ENCODE data around the gene SLC4A5. TPM values are rescaled to one million over a fixed set of nuclear protein-coding genes. Genes with fewer than 3 reads are reported as not detected.
"Not testable (repeated sequence)": the region's sequence is repeated elsewhere in the genome, so short reads cannot be mapped to it uniquely, and the experiment has no call there.

The SLC4A5 gene
- total RNA-seq, 2 experiments from 2014 or later = 1.2 to 1.6 TPM

DNA sequence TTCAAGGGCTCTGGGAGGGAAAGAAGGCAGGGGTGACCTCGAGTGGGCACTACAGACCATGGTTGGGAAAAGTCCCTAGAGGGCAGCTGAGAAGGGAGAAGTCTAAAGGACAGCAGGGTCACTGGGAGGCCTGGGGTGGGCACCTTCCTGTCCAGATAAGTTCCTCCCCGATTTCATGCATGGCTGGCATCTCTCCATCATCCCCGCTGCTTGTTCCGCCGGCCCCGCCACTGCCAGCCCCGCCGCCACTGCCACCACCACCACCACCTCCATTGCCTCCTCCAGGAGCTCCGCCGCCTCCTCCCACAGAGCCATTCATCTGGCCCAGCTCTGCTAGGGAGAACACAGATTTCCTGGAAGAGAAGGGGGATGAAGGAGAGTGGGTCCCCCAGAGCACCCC lies 91.2 kb downstream of the SLC4A5 start:
- ChIA-PET CTCF (interaction anchor here (3.8 kb wide), 1 partner anchor 83 kb away, joined by 41 read pairs; no protein-coding TSS in a partner anchor), POLR2A (no interaction called here)

DNA sequence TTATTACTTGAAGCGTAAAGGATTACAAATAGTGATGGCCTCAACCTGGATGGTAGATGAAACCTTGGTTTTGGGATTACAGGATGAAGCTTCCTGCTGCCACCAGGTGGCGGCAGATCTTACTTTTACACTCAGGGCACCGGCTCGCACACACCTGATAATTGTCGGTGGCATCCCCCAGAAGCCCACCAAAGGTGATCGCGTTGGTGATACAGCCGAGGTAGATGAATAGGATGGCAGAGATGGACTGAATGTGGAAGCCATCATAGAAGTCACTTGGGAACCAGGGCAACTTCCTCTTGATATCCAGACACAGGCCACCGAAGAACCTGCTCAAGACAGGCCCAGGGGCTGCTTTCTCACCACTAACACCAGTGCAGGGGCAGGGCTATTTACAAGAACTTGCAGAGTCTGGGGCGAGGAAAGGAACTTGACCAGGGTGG lies 93.0 kb downstream of the SLC4A5 start:
- ChIA-PET POLR2A (no interaction called here), CTCF (interaction anchor here (0.6 to 3.8 kb wide), 16 partner anchors 9 to 233 kb away, joined by 3 to 41 read pairs (median 5); partner anchors contain the start of genes CCDC142 and TTC31)

DNA sequence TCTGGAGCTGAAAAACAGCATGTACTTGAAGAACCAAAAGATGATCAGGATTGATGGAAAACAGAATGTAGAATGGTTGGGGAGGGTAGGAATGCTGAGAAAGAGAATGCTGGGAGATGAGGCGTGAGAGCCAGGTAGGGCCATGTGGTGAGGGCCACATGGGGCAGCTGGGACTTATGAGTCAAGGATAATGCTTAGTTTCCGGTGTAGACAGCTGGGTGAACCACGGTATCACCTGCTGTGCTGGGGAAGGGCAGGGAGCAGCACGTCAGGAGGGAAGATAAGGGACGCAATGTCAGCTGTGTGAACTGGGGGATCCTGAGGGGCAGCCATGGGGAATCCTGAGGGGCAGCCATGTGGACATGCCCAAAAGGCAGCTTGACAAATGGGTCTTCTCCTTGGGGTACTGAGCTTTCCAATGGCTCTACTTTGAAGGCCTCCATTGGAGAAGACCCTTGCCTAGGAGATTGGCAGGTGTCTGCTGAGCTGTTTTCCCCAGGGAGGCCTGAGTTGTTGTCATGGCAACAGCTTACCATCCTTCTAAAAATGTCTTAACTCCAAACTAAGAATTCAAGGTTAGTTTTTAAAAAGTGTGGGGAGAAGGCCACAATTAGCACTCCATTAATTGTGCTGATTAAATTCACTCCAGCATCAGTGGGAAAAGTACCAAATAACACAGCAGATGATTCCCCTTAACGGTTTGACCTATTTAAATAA lies 93.7 kb downstream of the SLC4A5 start:
- CTCF ChIA-PET = interaction anchor here (0.6 to 3.8 kb wide), 17 partner anchors 8 to 233 kb away, joined by 3 to 41 read pairs (median 5); partner anchors contain the start of genes CCDC142 and TTC31
- POLR2A ChIA-PET = no interaction called here

DNA sequence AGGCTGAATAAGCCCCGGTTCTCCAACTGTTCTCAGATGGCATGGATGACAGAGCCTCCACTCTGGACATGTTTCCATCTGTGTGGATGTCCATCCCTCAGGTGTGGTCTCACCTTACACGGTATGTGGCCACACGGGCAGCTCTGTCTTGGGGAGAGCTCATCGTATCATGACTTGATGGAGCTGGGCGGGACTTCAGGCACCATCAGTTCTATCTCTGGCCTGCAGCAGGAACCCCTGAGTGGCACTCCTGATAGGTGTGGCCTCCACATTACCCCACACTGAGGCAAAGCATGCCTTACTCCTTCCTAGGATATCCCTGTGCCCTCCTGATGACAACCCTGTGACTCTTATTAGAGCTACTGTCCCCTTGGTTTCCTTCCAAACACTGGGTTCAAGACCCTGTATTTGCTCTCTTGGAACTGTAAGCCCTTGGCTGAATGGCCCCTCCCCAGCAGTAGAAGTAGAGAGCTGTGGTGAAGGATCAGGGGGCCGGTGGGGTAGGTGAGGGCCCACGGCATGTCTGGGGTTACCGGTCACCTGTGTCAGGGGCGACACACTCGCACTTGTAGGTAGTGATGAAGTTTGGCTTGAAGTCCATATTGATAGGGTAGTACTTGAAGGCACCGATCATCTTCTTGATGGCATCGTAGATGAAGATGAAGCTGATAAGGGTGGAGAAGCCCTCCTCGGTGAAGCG lies 96.6 kb downstream of the SLC4A5 start:
- CTCF ChIA-PET = no interaction called here
- POLR2A ChIA-PET = no interaction called here

GRCh38 chr2:74244286-74244685 lies 98.9 kb downstream of the SLC4A5 start:
- ChIA-PET POLR2A (no interaction called here), CTCF (no interaction called here)

- ChIA-PET POLR2A (interaction anchor here (0.5 kb wide), 1 partner anchor 27 kb away, joined by 6 read pairs; no protein-coding TSS in a partner anchor), CTCF (interaction anchor here (0.6 kb wide), 1 partner anchor 43 kb away, joined by 4 read pairs; no protein-coding TSS in a partner anchor)
Measured at GRCh38 chr2:74242354-74243071, 100.7 kb downstream of the SLC4A5 start.

GRCh38 chr2:74239346-74239745 lies 103.9 kb downstream of the SLC4A5 start:
- ChIA-PET CTCF (interaction anchor here (0.8 to 1.1 kb wide), 2 partner anchors 11 to 95 kb away, joined by 3 read pairs; no protein-coding TSS in a partner anchor), POLR2A (no interaction called here)

DNA sequence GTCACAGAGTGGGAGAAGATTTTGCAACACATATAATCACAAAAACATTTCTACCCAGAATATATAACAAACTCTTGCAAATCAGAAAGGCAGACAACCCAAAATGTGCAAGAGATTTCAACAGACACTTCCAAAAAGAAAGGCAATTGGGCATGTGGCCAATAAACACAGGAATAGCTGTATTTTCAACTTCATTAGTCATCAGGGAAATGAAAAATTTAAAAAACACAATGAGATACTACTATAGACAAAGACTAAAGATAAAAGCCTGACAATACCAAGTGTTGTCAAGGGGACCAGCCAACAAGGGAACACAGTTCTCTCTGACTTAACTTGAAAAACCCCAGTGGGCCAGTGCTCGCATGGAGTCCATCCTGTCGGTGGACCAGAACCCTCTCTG lies 104.3 kb downstream of the SLC4A5 start:
- POLR2A ChIA-PET = no interaction called here
- CTCF ChIA-PET = interaction anchor here (0.8 to 1.1 kb wide), 2 partner anchors 11 to 96 kb away, joined by 3 read pairs; no protein-coding TSS in a partner anchor

DNA sequence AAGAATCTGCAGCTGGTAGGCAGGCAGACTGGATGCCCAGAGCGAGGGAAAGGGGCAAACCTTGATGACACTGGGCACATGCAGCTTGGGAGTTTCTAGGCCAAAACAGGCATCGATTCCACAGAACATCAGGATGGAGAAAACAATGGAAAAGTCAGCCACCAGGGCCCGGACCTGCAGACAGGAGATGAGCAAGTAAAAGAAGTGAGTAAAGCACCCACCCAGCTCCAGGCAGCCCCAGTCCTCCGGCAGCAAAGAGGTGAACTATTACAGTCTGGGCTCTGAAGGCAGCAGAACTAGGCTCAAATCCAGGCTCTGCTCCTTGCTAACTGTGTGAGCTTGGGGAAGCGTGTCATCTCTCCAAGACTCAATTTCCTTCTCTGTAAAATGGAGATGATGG lies 108.2 kb downstream of the SLC4A5 start:
- CTCF ChIA-PET = no interaction called here
- POLR2A ChIA-PET = no interaction called here

DNA sequence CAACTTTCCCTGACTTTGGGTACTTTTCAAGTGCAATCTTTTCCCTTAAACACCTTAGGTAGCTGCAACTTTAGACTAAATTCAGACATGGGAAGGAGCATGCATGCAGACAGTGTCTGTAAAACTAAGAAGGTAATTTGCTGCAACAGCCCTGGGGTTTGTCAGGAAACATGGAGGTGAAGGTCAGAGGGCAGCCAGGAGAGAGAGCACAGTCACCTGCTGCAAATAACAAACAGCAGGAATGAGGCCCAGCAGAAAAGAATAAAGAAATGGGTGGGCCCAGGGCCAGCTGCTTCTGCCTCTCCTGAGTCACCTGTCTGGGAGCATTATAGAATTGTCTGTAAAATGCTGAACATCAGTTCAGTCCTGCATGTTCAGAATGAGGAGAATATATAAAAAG lies 109.6 kb downstream of the SLC4A5 start:
- CTCF ChIA-PET = no interaction called here

GRCh38 chr2:74232426-74232825 lies 110.8 kb downstream of the SLC4A5 start:
- POLR2A ChIA-PET = no interaction called here

More for the DNA sequence above, 109.6 kb downstream of the SLC4A5 start:
- POLR2A ChIA-PET = no interaction called here

GRCh38 chr2:74229865-74230264 lies 113.4 kb downstream of the SLC4A5 start:
- CTCF ChIA-PET, POLR2A ChIA-PET: not testable (repeated sequence)

More at GRCh38 chr2:74232426-74232825, 110.8 kb downstream of the SLC4A5 start:
- CTCF ChIA-PET = no interaction called here

DNA sequence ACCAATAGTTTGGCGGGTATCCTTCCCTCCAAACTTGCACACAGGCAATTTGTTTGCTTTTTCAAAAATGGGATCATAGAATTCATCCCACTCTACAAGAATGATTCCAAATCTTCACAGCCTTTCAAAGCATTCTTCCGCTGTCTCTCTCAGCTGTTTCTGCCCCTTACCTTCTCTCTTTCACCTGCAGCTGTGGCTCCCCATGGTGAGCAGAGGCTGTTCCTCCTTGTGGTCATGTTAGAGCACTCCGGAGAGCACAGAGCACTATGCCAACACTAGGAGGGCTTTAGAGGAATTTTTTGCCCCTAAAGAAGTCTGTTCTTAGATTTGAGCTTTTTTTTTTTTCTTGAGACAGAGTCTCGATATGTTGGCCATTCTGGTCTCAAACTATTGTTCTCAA lies 114.4 kb downstream of the SLC4A5 start:
- CTCF ChIA-PET = no interaction called here
- POLR2A ChIA-PET = interaction anchor here (0.7 kb wide), 1 partner anchor 14 kb away, joined by 3 read pairs; no protein-coding TSS in a partner anchor

DNA sequence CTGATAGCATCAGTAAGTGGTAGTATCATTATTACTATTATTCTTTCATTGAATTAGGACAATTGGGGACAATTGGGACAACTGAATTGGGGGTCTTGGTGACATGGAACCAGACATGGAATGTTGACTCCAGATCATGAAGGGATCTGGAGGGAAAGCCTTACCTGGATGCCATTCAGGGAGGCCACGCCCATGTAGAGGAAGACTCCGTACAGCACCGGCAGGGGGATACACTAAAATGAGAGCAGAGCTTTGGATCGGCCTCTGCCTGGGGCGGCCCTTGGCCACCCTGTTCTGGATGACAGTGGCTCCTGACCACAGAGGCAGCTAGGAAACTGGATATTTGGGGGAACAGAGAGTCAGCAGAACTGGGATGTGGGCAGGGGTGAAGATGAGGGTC lies 115.6 kb downstream of the SLC4A5 start:
- ChIA-PET POLR2A (interaction anchor here (1.2 kb wide), 1 partner anchor 21 kb away, joined by 3 read pairs; no protein-coding TSS in a partner anchor), CTCF (no interaction called here)

- POLR2A ChIA-PET = interaction anchor here (1.2 kb wide), 1 partner anchor 20 kb away, joined by 3 read pairs; no protein-coding TSS in a partner anchor
- CTCF ChIA-PET = no interaction called here
Measured at GRCh38 chr2:74226648-74227213, 116.5 kb downstream of the SLC4A5 start.

DNA sequence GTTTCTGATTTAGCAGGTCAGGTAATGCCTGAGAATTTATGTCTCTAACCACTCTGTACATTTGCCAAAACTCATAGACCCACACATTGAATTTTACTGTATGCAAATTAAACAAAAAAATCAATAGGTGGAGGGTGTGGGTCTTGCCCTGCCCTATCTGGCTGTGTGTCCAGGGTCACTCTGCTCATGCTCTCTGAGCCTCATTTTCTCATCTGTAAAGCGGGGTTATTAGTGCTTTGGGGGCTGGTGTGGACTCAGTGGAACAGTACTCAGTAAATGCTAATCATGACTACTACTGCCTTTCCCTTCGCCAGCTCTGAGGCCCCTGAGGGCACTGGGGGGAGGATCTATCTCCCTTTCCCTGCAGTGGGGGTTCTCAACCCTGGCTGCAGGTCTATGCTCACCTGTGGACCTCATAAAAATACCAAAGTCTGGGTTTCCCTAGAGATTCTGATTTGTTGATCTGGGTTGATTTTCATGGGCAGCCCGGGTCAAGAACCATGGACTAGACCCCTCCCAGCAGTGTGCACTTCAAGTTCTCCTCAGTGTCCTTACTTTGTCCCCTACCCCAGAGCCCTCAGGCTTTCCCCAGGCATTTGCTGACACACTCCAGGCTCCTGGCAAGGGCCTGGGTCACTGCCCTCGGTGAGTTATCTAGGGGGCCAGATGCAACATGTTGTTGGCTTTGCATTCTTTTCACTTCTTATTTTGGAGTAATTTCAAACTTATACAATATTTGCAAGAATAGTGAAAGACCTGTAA lies 117.3 kb downstream of the SLC4A5 start:
- POLR2A ChIA-PET = no interaction called here
- CTCF ChIA-PET = no interaction called here

- CTCF ChIA-PET = no interaction called here
- POLR2A ChIA-PET = no interaction called here
Measured at GRCh38 chr2:74223941-74224770, 119.1 kb downstream of the SLC4A5 start.

GRCh38 chr2:74222300-74222650 lies 120.9 kb downstream of the SLC4A5 start:
- CTCF ChIA-PET = no interaction called here
- POLR2A ChIA-PET = no interaction called here
